ENCODE results near the gene DDI2. TPM values are rescaled to one million over a fixed set of nuclear protein-coding genes. Genes with fewer than 3 reads are reported as not detected.

DDI2 gene
- 10 to 100 TPM; 23.6 to 25.1 TPM for total RNA-seq
- long read RNA-seq, full-length matches to known transcripts, result 1 of 4 reads
- long read RNA-seq, partial matches to known transcripts, result 0 of 4 reads
- long read RNA-seq, other reads (novel, unspliced or antisense), result 3 of 4 reads

GRCh38 chr1:15617173-15618076 lies at the start of gene DDI2:
TSS of gene DDI2 (plus strand) at chr1:15617458. CDS start at chr1:15617671, 213 bp downstream.
- DNase-seq, result peak; percentile 96
- ATAC-seq, result peak; percentile 94 to 97
- intact Hi-C loops (cut with DNase I), result no loop called here

GRCh38 chr1:15568387-15569073 lies 48.7 kb upstream of the DDI2 start:
- ATAC-seq (no peak), DNase-seq (no peak)
- intact Hi-C loops (cut with DNase I), result no loop called here

DNA sequence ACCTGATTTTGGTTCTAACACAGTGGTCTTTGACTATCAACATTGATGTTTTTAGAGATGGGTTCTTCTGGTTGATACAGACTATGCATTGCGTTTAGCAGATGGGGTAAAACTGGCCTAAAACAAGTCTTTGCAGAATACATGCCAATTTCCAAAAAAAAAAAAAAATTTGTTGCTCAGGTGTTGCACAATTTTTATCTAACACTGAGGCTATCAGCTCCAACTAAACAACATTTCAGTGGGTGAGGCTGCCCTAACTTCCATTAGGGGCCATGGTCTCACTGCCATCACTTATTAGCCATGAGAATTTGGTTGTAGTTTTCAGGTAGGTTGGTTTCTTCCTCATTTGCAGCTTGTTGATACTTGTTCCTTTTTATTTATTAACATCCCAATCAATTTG lies 46.4 kb upstream of the DDI2 start:
- no peak for ATAC-seq
- no peak for DNase-seq
- intact Hi-C loops (cut with DNase I), result no loop called here

GRCh38 chr1:15571266-15571665 lies 46.0 kb upstream of the DDI2 start:
- ATAC-seq (no peak), DNase-seq (no peak)
- intact Hi-C loops (cut with DNase I), result no loop called here

- intact Hi-C loops (cut with DNase I), result no loop called here
- ATAC-seq (peak in 1 of 2 donors; percentile 61), DNase-seq (no peak)
These were observed 43.8 kb upstream of the DDI2 start for GRCh38 chr1:15573477-15573876.

- ATAC-seq (peak; percentile 50 to 57), DNase-seq (peak; percentile 34)
- intact Hi-C loops (cut with DNase I), result no loop called here
These were observed 42.5 kb upstream of the DDI2 start for GRCh38 chr1:15574741-15575140.

DNA sequence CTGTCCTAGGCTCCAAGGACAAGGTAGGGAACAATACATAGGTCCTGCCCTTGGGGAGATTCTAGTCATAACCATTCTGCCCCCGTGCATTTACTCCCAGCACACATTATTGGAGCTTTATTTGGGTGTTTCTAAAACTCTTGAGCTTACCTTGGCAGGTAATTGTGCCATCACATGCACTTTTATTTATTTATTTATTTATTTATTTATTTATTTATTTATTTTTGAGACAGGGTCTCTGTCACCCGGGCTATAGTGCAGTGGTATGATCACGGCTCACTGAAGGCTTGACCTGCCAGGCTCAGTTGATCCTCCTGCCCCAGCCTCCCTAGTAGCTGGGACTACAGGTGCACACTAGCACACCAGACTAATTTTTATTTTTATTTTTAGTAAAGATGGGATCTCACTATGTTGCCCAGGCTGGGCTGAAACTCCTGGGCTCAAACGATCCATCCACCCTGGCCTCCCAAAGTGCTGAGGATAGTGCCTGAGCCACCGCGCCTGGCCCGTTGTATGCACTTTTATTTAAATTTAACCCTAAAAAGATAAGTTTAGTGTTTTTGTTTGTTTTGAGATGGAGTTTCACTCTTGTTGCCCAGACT lies 41.6 kb upstream of the DDI2 start:
- DNase-seq, result no peak
- ATAC-seq, result no peak
- intact Hi-C loops (cut with DNase I), result no loop called here

- DNase-seq (no peak), ATAC-seq (no peak)
- intact Hi-C loops (cut with DNase I), result no loop called here
These were observed 39.6 kb upstream of the DDI2 start for GRCh38 chr1:15577691-15578090.

DNA sequence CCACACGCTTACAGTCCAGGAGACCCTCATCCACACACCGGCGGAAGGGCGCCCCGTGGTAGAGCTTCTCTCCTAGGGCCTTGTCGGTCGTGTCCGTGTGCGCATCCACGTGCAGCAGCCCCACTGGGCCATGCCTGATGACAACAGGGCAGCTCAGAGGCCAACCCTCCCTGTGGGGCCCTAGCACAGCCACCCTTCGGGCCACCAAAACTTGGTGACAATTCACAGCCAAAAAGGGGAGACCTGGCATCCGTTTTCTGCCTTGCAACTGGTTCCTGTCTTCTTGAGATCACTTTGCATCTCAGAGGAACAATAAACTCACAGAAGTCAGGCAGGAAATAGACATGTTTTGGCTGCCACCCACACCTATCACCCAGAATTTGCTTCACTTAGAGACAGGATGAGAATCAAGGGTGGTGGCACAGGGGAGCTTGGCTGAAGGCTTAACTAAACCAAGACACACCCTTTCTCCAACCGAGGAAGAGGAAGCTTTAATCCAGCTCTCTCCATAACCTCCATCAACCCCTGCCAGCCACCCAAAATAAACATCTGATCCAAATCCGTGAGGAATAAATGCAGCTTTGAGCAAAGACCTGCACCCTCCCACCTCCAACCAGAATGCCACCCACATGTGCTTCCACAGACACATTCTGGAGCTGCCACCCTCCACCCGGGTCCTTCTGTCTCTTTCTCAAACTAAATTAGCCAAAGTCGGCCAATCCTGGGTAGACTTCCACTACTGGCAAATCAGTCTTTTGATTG lies 38.2 kb upstream of the DDI2 start:
- intact Hi-C loops (cut with DNase I), result no loop called here
- DNase-seq (no peak), ATAC-seq (no peak)

- ATAC-seq, result no peak
- intact Hi-C loops (cut with DNase I), result no loop called here
- DNase-seq, result no peak
These were observed 37.6 kb upstream of the DDI2 start for GRCh38 chr1:15579683-15580047.

GRCh38 chr1:15583016-15583706 lies 34.1 kb upstream of the DDI2 start:
- ATAC-seq (no peak), DNase-seq (no peak)
- intact Hi-C loops (cut with DNase I), result no loop called here

GRCh38 chr1:15584489-15585363 lies 32.5 kb upstream of the DDI2 start, which contains the start of gene AGMAT:
TSS of gene AGMAT (minus strand) at chr1:15585051. CDS start at chr1:15584967, 84 bp downstream.
- peak; percentile 72 to 78 for ATAC-seq
- peak; percentile 48 for DNase-seq
- intact Hi-C loops (cut with DNase I), result no loop called here

DNA sequence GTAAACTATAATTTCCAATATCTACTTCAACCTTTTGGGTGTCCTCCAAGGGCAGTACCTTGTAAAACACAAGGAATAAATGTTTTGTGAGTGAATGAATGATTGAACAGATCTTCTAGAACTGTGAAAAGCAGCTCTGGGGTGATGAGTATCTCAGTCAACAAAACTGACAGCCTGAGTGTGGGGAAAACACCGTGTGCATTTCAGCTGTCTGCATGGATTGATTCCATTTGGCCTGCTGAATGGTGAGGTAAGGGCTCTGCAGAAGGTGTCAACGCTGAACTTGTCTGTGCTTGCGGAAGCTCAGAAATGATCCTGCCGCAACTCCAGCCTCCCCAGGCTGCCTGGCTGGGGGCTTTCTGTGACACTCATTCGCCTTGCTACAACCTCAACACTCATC lies 25.0 kb upstream of the DDI2 start:
- intact Hi-C loops (cut with DNase I), result loop anchor here in 1 of 2 donors (10.0 kb wide), 1 partner anchor 153 kb away; the partner anchor contains the start of gene TMEM82
- DNase-seq, result no peak
- ATAC-seq, result no peak

DNA sequence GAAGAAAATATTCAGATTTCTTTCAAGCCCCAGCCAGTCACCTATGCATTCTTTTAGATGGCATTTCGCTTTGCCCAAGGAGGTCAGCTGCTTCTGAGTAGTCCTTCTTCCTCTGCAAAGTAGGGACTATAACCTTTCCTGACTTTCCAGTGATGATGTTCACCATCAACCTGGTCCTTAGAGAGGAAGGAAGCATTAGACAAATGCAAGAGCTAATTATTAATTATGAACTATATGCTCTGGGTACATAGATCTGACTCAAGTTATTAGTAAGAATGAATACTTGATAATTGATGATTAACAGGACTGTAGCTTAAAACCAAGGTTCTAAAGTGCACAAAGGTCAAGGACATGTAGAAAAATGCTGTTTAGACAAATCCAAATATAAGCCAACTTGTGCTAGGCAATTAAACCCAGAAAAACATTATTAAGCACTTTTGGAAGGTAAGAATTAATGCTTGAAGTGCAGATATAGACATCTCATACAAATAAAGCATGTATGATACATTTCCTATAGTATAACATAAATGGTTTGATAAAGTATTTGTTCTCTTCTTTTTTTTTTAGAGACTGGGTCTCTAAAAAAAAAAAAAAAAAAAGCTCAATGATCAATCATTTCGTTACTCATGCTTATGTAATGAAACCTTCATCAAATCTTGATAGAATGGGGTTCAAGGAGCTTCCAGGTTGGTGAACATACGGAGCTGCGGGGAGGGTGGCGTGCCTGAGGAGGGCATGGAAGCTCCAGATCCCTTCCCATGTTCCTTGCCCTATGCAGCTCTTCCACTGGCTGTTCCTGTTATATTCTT lies 21.2 kb upstream of the DDI2 start:
- intact Hi-C loops (cut with DNase I), result loop anchor here (2.0 to 10.0 kb wide), 2 partner anchors 145 to 149 kb away; partner anchors contain the start of gene TMEM82 (in 1 of the 2)
- DNase-seq, result no peak
- no peak for ATAC-seq

- no peak for DNase-seq
- no peak for ATAC-seq
- intact Hi-C loops (cut with DNase I), result loop anchor here in 1 of 2 donors (10.0 kb wide), 1 partner anchor 146 kb away; the partner anchor contains the start of gene TMEM82
These were observed 18.8 kb upstream of the DDI2 start for GRCh38 chr1:15598436-15598835.

All from left cardiac atrium (tissue), 4 donors.